Astrocyte (in vitro differentiated cells and primary cell): Measurements from ENCODE around the gene SLC4A7. TPM values are rescaled to one million over a fixed set of nuclear protein-coding genes. Genes with fewer than 3 reads are reported as not detected.

Source experiments
- DNase-seq: peaks from one replicate; pipeline ENCODE4 v3.0.0-alpha.2; 2010; ENCODE audit warnings: low read depth
- FAIRE-seq: peaks from 2 replicates; lab custom pipeline; 2011; peaks lifted over from hg19 to GRCh38; lab: Jason Lieb, UNC
- H2AFZ ChIP-seq: 2 replicates; pipeline ENCODE4 v1.6.0; 2012; ENCODE audit warnings: low read depth, low read length, inconsistent platforms
- H3K27ac ChIP-seq: 2 replicates; pipeline ENCODE4 v1.5.1; 2011; ENCODE audit warnings: low read depth, low read length, inconsistent platforms
- H3K27me3 ChIP-seq: 2 replicates; pipeline ENCODE4 v1.6.0; 2011; ENCODE audit warnings: low read length, inconsistent platforms; ENCODE audit not compliant: insufficient read depth
- H3K36me3 ChIP-seq: 2 replicates; pipeline ENCODE4 v1.5.1; 2011; ENCODE audit warnings: low read length, inconsistent platforms; ENCODE audit not compliant: insufficient read depth
- H3K4me1 ChIP-seq: 2 replicates; pipeline ENCODE4 v1.5.1; 2011; ENCODE audit warnings: low read length, inconsistent platforms; ENCODE audit not compliant: insufficient read depth
- H3K4me2 ChIP-seq: 2 replicates; pipeline ENCODE4 v1.6.0; 2012; ENCODE audit warnings: low read length, inconsistent platforms
- H3K4me3 ChIP-seq: 2 replicates; pipeline ENCODE4 v1.5.1; 2011; ENCODE audit warnings: low read depth, mild to moderate bottlenecking, low read length, inconsistent platforms; ENCODE audit not compliant: insufficient read depth
- H3K79me2 ChIP-seq: 2 replicates; pipeline ENCODE4 v1.6.0; 2012; ENCODE audit warnings: mild to moderate bottlenecking, low read length, inconsistent platforms; ENCODE audit not compliant: insufficient read depth
- H3K9ac ChIP-seq: 2 replicates; pipeline ENCODE4 v1.6.0; 2012; ENCODE audit warnings: mild to moderate bottlenecking, low read length, inconsistent platforms
- H3K9me3 ChIP-seq: 2 replicates; pipeline ENCODE4 v1.5.1; 2012; ENCODE audit warnings: low read depth, mild to moderate bottlenecking, low read length, inconsistent platforms; ENCODE audit not compliant: insufficient read depth
- H4K20me1 ChIP-seq: 2 replicates; pipeline ENCODE4 v1.6.0; 2012; ENCODE audit warnings: low read length, inconsistent platforms; ENCODE audit not compliant: insufficient read depth
- H3K27ac Mint-ChIP-seq: one replicate; pipeline ENCODE4 v1.8.0; 2021; ENCODE audit warnings: mild to moderate bottlenecking, mixed read lengths; ENCODE audit not compliant: unreplicated experiment
- H3K27me3 Mint-ChIP-seq: one replicate; pipeline ENCODE4 v1.8.0; 2021; ENCODE audit warnings: low read depth, mixed read lengths; ENCODE audit not compliant: unreplicated experiment
- H3K36me3 Mint-ChIP-seq: one replicate; pipeline ENCODE4 v1.8.0; 2021; ENCODE audit warnings: low read depth, mixed read lengths; ENCODE audit not compliant: unreplicated experiment
- H3K4me1 Mint-ChIP-seq: one replicate; pipeline ENCODE4 v1.8.0; 2021; ENCODE audit warnings: low read depth, mixed read lengths; ENCODE audit not compliant: unreplicated experiment
- H3K4me3 Mint-ChIP-seq: one replicate; pipeline ENCODE4 v1.8.0; 2021; ENCODE audit warnings: mild to moderate bottlenecking, moderate library complexity, mixed read lengths; ENCODE audit not compliant: unreplicated experiment
- H3K9me3 Mint-ChIP-seq: one replicate; pipeline ENCODE4 v1.8.0; 2021; ENCODE audit warnings: mild to moderate bottlenecking, mixed read lengths; ENCODE audit not compliant: unreplicated experiment
- EZH2 ChIP-seq: IDR thresholded peaks from 2 replicates; pipeline ENCODE4 v1.6.1; 2012; ENCODE audit warnings: mild to moderate bottlenecking, low read length, inconsistent platforms; ENCODE audit not compliant: insufficient read depth
- total RNA-seq: library from RNA; stranded (reverse); gene quantifications from 2 replicates; pipeline ENCODE4 v1.2.1, GENCODE V29; 2021
- TF ChIP-seq, protein P1 (sequence below): IDR thresholded peaks from 2 replicates; pipeline ENCODE4 v1.5.1; 2011; ENCODE audit warnings: low read depth, mild to moderate bottlenecking, inconsistent platforms, low read length, moderate library complexity; ENCODE audit not compliant: insufficient read depth

Gene SLC4A7
- total RNA-seq, 1 donor from 2014 or later, result 68.7 TPM

DNA sequence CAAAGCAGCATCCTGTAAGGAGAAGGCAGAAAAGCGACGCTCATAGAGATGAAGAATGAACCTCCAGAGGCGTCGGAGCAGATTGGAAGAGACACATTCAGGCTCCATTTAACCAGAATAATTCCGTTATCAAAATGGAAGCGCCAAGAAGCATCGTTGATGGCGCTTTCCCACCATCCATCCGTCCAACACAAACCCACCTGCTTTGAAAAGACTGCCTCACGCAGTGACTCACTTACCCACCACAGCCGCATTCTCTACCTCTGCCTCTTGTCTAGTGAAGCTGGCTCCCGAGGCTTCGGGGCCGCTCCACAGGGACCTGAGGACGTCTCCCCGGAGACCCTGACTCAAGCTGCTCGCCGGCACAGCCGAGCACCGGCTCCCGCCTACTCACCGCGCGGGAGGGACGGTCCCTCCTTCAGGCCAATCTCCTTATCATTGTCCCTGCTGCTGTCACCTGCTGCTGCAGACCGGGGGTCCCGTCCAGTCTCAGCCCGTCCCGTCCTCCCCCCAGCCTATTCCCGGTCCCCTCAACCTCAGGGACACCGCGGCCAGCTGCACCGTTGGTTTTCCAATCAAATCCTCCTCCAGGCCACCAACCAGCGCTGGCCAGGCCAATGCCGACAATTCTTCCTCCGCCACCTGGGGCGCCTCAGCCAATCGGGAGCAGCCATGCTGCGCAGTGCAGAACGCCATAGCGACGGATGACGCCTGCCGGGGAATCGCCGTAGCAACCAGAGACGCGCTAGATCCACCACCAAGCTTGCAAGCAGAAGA lies 115.2 kb downstream of the SLC4A7 start, which contains the start of gene NEK10:
Gene NEK10 (minus strand): TSS at position 553 of the 777 bp plus-strand sequence. CDS start 16,501 bp downstream, outside the sequence.
- H3K9me3 ChIP-seq, result no peaks in the 10 kb centered on the region
- H3K4me2 ChIP-seq, result peak within 1 kb of the TSS; percentile 89
- H3K27ac ChIP-seq, result no peak within 1 kb of the TSS
- peaks cover 6% of the 10 kb centered on the region for H3K4me1 ChIP-seq
- DNase-seq (peak; percentile 82), FAIRE-seq (no peak)
- H3K9me3 Mint-ChIP-seq, result no peaks in the 10 kb centered on the region
- H4K20me1 ChIP-seq, result peaks cover 9% of the 10 kb centered on the region
- TF ChIP-seq, protein P1, sequence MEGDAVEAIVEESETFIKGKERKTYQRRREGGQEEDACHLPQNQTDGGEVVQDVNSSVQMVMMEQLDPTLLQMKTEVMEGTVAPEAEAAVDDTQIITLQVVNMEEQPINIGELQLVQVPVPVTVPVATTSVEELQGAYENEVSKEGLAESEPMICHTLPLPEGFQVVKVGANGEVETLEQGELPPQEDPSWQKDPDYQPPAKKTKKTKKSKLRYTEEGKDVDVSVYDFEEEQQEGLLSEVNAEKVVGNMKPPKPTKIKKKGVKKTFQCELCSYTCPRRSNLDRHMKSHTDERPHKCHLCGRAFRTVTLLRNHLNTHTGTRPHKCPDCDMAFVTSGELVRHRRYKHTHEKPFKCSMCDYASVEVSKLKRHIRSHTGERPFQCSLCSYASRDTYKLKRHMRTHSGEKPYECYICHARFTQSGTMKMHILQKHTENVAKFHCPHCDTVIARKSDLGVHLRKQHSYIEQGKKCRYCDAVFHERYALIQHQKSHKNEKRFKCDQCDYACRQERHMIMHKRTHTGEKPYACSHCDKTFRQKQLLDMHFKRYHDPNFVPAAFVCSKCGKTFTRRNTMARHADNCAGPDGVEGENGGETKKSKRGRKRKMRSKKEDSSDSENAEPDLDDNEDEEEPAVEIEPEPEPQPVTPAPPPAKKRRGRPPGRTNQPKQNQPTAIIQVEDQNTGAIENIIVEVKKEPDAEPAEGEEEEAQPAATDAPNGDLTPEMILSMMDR, result no peak
- no peak for TF ChIP-seq EZH2
- H3K4me3 Mint-ChIP-seq, result peak within 1 kb of the TSS; percentile 93
- no peaks in the 10 kb centered on the region for H3K27me3 ChIP-seq
- H3K36me3 ChIP-seq, result peaks cover 13% of the 10 kb centered on the region
- peak within 1 kb of the TSS; percentile 53 for H2AFZ ChIP-seq
- peak within 1 kb of the TSS; percentile 87 for H3K27ac Mint-ChIP-seq
- H3K79me2 ChIP-seq, result no peaks in the 10 kb centered on the region
- no peaks in the 10 kb centered on the region for H3K4me1 Mint-ChIP-seq
- H3K9ac ChIP-seq, result peak within 1 kb of the TSS; percentile 52
- H3K27me3 Mint-ChIP-seq, result no peaks in the 10 kb centered on the region
- H3K4me3 ChIP-seq, result peak within 1 kb of the TSS; percentile 60
- no peaks in the 10 kb centered on the region for H3K36me3 Mint-ChIP-seq

DNA sequence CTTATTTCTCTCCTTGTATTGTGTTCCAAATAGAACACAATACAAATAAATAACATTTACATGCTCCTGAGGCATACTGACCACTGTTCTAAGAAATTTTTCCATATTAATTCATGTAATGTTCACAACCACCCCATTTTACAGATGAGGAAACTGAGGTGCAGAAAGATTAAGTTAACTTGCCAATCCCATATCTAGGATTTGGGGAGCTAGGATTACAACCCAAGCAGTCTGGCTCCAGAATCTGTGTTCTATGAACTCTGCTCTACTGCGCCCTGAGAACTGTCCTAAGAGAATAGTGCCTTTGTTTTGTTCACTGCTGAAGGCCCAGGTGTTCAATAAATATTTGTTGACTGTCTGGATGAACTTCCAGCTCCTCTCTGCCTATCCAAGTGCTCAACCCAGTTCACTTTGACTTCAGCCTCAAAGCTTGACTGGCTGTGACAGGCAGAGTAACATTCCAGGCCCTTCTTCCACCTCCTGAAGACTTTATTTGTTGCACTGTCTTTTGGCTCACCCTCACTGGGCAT lies 118.1 kb downstream of the SLC4A7 start:
- Mint-ChIP-seq H3K9me3 (no peaks in the 10 kb centered on the region), H3K36me3 (no peaks in the 10 kb centered on the region), H3K4me1 (no peaks in the 10 kb centered on the region), H3K4me3 (no peak overlapping the region), H3K27me3 (no peaks in the 10 kb centered on the region), H3K27ac (no peak overlapping the region)
- no peaks in the 10 kb centered on the region for H3K79me2 ChIP-seq
- no peaks in the 10 kb centered on the region for H3K27me3 ChIP-seq
- H3K4me3 ChIP-seq, result no peak overlapping the region
- H3K27ac ChIP-seq, result no peak overlapping the region
- H3K4me2 ChIP-seq, result no peak overlapping the region
- DNase-seq (no peak), FAIRE-seq (no peak)
- H3K36me3 ChIP-seq, result peaks cover 4% of the 10 kb centered on the region
- H4K20me1 ChIP-seq, result peaks cover 9% of the 10 kb centered on the region
- H3K9ac ChIP-seq, result no peak overlapping the region
- TF ChIP-seq, protein P1, result no peak
- no peak for TF ChIP-seq EZH2
- no peak overlapping the region for H2AFZ ChIP-seq
- H3K9me3 ChIP-seq, result no peaks in the 10 kb centered on the region
- H3K4me1 ChIP-seq, result peaks cover 6% of the 10 kb centered on the region
